GM18498 (cell line): Measurements from ENCODE around the gene RWDD2A.

Experiments
- ATAC-seq: cut with Tn5 transposase; IDR thresholded peaks from one replicate; pipeline ENCODE4 v1.9.1; 2021; ENCODE audit warnings: mild to moderate bottlenecking, moderate library complexity; ENCODE audit not compliant: unreplicated experiment

Gene RWDD2A

DNA sequence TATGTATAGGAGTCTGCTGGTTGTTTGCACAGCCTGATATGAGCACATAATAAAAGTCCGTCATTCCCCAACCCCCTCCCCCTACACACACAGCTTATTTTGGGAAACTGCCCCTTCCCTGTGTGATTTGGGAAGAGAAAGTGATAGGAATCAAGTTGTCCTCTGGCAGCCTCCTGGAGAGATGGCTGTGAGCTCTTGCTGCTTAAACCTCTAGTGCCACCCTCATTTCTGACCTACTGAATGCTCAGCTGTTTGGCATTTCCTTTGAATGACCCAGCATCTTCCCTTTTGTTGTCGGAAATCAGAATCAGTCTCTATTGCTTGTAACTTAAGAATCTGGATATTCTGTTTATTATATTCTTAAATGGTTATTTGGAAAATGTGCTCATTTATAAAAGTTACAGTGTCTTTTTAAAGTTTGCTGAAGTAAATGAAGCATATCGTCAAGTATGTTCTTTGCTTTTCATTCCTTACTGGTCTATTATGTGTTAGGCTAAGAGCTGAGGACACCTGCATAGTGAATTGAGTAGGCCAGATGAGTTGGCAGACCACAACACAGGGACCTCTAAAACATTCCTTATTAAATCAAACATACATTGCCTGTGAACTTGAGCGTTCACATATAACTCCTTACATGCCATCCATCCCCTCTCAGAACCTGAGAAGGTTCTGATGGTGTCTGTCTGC, 5.5 kb downstream of the RWDD2A start:
- no peak for ATAC-seq

DNA sequence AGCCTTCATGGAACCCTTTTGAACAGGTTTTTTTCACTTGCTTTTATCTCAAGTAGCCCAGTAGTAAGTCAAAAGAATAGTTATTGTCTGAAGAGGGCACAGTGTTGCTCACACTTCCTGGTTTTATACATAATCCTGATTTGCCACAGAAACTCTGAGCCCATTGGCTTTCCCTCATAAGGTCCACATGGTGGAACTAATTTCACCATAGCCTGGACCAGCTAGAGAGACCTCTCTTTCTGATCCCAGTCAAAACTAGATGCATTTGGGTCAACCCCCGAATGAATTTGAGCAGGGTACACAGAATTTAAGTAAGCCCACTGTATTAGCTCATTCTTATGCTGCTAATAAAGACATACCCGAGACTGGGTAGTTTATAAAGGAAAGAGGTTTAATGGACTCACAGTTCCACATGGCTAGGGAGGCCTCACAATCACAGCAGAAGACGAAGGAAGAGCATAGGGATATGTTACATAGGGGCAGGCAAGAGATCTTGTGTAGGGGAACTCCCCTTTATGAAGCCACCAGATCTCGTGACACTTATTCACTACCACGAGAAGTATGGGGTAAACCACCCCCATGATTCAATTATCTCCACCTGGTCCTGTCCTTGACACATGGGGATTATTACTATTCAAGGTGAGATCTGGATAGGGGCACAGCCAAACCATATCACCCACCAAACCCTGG, 6.2 kb downstream of the RWDD2A start:
- ATAC-seq, result peak; percentile 51

DNA sequence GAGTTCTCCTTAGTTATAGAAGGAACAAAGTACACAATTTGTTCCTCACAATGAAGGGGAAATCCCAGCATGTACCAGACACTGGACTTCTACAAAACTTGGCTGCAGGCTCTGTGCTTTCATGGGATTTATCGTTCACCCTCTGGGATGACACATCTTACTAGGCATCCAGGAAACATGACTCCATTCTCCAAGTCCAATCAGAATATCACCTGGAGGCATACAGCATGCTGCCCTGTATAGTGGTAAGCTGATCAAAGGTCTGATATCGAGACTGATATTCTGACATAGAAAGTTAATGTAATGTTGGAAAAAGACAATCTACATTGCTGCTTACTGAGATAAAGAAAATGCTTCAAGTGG, 6.7 kb downstream of the RWDD2A start:
- ATAC-seq, result no peak

DNA sequence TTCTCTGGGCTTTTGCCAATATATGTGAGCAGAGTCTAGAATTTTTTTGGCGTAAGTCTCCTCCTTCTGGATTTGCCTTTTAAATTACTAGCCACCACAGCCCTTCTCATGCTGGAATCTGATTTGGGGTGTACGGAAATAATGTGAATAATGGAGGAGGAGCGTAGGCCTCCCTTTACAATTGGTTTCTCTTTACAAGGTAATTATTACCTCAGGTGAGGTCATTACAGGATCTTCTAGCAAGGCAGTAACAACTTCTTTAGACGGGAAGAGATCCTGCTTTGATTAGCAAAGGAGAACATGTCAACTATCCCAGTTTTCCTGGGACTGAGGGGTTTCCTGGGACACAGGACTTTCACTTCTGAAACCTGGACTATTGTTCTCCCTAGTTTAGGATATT, 8.9 kb downstream of the RWDD2A start:
- ATAC-seq, result no peak

DNA sequence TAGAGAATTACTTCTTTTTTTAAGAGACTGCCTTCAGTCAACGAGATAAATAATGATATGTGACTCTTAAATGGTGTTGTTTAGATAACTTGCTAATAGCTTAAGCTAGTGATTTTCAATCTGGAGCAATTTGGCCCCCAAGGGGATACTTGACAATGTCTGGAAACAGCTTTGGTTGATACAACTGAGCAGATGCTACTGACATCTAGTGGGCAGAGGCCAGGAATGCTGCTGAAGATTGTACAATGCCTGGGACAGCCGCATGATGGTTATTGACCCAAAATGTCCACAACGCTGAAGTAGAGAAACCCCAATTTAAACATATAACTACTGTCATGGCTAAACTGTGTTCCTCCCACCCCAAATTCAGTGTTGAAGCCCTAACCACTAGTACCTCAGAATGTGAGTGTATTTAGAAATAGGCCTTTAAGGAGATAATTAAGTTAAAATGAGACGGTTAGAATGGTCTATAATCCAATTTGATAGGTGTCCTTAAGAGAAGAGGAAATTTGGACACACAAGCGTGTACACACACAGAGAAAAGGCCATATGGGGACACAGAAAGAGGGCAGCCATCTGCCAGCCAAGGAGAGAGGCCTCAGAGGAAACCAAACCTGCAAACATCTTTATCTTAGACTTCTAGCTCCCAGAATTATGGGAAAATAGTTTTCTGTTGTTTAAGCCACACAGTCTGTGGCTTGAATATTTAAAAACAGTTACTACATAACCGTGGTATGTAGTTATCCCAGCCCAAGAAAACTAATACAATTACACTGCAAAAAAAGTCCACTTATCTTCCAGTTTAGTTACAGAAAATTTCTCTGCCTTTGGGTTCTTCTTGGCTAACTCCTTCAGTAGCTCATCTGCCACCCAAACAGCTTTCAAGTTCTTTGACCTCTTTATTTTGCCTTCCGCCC, 22.2 kb downstream of the RWDD2A start:
- peak; percentile 99 for ATAC-seq

DNA sequence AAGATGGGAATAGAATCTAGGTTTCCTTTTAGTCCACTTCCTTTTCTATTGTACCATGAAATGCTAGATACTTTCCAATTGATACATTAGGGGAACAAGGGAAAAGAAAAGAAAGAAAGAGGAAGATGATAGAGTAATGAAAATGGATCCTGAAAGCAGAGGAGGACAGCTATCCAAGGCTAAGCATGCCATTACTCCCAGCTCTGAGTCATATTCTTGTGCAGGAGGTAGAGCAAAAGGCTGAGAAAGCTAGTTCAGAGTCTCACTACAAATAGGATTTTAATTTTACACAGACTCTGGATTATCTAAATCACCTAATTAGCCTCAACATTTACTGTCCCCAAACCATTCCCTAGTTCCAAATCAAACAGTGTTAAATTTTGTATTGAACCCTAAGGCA, 23.6 kb downstream of the RWDD2A start:
- ATAC-seq, result no peak

DNA sequence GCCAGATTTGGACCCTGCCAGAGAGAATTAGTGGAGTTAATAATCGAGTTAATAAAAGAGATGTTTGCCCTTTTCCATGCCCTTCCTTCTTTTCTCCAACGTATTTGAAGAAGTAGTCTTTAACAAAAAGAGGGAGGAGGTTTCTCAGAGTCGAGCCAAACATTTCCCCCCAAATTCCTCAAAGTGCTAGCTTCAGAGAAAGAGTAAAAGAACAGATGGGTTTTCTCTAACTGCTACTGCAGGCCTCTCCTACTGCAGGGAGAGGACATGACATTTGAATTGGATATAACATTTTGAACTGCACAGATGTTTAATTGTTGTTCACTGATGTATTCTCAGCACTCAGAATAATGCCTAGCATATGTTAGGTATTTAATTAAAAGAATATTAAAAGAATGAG, 25.5 kb downstream of the RWDD2A start:
- no peak for ATAC-seq

DNA sequence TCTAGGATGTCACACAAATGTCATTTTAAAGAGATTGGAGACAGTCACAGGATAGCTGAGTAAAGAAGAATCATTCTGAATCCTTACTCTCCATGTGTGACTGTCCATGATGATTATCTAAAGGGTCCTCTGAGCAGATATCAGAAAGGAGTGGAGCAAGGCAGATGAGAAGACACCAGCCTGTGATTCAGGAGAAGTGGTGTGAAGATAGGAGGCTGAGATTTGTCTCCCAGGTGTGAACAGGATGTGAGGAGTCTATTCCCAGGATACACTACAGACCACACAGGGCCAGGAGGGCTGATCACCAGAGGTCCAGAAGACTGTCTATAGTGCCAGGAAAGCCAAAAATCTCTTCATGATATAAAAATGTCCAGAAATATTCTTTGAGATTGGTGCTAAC, 27.0 kb downstream of the RWDD2A start:
- no peak for ATAC-seq

DNA sequence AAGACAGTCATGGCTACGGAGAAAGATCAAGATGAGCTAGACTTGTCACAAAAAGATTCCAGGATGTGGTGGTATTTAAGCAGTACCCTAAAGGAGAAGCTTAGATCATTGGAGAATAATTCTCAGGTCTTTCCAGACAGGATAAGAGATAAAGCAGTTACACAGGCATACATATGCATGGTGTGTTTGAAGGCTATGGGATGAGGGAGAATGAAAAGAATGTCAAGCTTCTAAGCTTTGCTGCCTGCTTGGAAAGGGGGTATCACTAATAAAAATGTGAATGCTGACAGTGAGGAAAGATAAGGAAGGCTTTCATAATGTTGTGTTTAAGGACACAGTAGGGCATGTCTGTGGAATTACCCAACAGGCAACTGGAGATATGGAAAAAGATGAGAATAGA, 28.1 kb downstream of the RWDD2A start:
- no peak for ATAC-seq

DNA sequence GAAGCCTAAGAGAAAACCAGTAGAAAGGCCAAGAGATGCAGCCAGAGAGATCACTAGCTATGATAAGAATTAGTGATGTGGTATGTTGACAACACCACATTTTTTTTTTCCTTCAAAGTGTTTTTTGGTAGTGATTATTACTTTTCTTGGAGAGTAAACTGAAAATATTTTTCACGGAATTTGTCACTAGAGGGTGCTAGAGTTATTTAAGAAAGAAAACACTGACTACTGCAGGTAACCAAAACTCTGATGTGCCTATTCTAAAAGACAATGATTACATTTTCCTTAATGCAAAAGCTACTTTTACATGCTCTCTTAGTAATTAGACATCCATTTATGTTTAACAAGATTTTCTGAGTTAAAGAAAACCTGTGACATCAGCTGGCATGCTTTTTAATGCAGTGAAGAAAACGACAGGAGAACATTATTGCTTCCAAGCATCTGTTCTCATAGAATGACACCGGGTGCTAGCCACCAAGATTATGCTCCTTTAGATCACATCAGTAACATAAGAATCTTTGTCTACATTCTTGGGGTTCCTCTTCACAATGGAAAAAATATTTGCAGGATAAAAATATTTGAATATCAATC, 28.8 kb downstream of the RWDD2A start:
- ATAC-seq, result no peak

DNA sequence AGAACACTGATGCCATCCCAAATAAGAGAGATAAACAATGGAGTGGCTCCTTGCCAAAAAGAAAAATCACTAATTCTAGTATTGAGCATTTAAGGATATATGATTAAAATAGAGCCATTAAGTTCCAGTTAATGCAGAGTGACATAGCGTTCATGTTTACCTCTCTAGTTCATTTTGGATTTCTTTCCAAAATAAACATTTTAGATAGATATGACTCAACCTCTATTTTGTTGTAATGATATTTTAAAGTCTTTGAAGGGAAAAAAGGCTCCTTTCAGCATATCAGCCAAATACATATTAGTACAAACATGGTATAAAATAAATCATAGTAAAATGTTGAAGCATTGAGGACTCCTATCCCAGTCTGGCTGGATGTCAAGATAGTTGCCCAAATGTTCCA, 33.4 kb downstream of the RWDD2A start:
- no peak for ATAC-seq

DNA sequence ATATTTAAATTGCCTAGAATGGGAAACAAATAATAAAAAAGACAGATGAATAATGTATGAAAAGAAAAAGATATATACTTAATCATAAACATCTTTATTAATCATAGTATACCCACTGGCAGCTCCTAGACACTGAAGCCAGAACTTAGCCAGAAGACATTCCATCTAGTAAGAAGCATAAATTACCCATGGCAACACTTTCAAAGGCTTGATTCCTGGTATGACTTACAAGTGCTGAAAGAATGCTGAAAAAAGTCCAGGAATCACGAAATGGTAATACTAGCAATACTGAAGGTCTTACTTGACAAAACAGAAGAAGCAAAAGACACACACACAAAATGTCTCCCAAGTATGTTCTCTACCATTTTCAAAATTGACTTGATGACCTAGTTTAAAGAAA, 38.0 kb downstream of the RWDD2A start:
- ATAC-seq, result no peak

DNA sequence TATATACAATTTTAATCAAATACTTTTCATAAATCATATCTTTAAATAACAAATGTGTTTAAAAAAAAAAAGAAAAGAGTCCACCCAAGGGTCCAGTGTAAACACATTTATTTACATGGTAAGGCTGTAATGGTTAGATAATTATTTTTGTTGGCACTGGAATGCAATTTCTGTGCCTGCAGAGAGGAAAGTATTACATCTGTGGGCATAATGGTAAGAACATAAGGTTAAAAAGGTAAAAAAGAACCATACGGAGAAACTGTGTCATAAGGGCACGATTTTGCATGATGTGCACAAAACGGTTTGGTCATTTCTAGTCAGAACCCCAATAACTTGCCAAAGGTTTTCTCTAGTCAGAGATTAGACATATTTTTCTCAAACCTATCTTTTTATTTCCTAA, 54.3 kb downstream of the RWDD2A start:
- no peak for ATAC-seq
